Stomach (tissue), 9 donors: Measurements from ENCODE around the gene CEP57. TPM values are rescaled to one million over a fixed set of nuclear protein-coding genes. Genes with fewer than 3 reads are reported as not detected.

Experiments
- DNase-seq, 2 donors: peaks; one replicate each; pipeline versions ENCODE4 v3.0.0 to v3.0.0-alpha.2; 2013 to 2019
- H3K27ac ChIP-seq, 5 donors: fragments of 200-600 bp in 4 of 5; sonication (generic) in 4 of 5; one replicate each; pipeline ENCODE4 v1.5.1; 2013 to 2019; ENCODE audit warnings: mild to moderate bottlenecking in 1 of 5, moderate library complexity in 1 of 5
- H3K27me3 ChIP-seq, 3 donors: fragments of 200-600 bp; sonication (generic); one replicate each; pipeline ENCODE4 v1.5.1; 2017 to 2019; ENCODE audit warnings: mixed run types in 1 of 3
- H3K36me3 ChIP-seq, 4 donors: fragments of 200-600 bp; sonication (generic); 1 replicate in 3 of 4; 2 replicates in 1 of 4; pipeline ENCODE4 v1.5.1; 2016 to 2019
- H3K4me1 ChIP-seq, 4 donors: fragments of 200-600 bp; sonication (generic); one replicate each; pipeline ENCODE4 v1.5.1; 2016 to 2019
- H3K4me3 ChIP-seq, 4 donors: fragments of 200-600 bp; sonication (generic) in 3 of 4; one replicate each; pipeline ENCODE4 v1.5.1; 2016 to 2019; ENCODE audit warnings: mild to moderate bottlenecking in 1 of 4
- H3K9me3 ChIP-seq, 4 donors: fragments of 200-600 bp; sonication (generic); one replicate each; pipeline ENCODE4 v1.5.1; 2016 to 2019
- EP300 ChIP-seq: sonication (generic); formaldehyde crosslinking; IDR thresholded peaks from one replicate; pipeline ENCODE4 v1.6.1; 2017; ENCODE audit warnings: antibody characterized with exemption
- POLR2A ChIP-seq, 4 donors: fragments of 450-650 bp; IDR thresholded peaks; one replicate each; pipeline ENCODE4 v1.6.1; 2016; ENCODE audit warnings: antibody characterized with exemption in 4 of 4, control low read depth in 2 of 4, mild to moderate bottlenecking in 1 of 4, moderate library complexity in 1 of 4
- POLR2AphosphoS5 ChIP-seq, 3 donors: sonication (generic); formaldehyde crosslinking; IDR thresholded peaks; one replicate each; pipeline ENCODE4 v1.6.1; 2016; ENCODE audit warnings: antibody characterized with exemption in 3 of 3
- WGBS, 5 donors: extraction: QIAGEN DNeasy Blood & Tissue Kit in 3 of 5; methylation state at CpG; one replicate each; pipeline versions ENCODE4 v1.1.5 to v1.1.7; 2013 to 2018; 5-methylcytosine and 5-hydroxymethylcytosine counted together
- intact Hi-C: fragments of 100-400 bp; cut with DNase I; formaldehyde crosslinking; loops from one replicate; pipeline ENCODE4 v1.15.1; 2023; ENCODE audit warnings: low total_unique reads
- polyA plus RNA-seq, 3 donors: library from polyadenylated mRNA; stranded (reverse); fragments of 200-250 nt; gene quantifications; one replicate each; pipeline ENCODE4 v1.2.3, GENCODE V29; 2013
- total RNA-seq, 5 donors: library from RNA; depleted of rRNA; stranded (reverse); fragments of >200 nt; gene quantifications; one replicate each; pipeline versions ENCODE4 v1.1.0 to v1.2.3, GENCODE V29; 2014 to 2016
- TF ChIP-seq, protein P1 (sequence below), 7 experiments: fragments of 450-650 bp in 4 of 7; fragments of 200-600 bp in 3 of 7; sonication (generic) in 3 of 7; IDR thresholded peaks; one replicate each; pipeline ENCODE4 v1.5.1; 2016 to 2019; ENCODE audit warnings: antibody characterized with exemption in 7 of 7, control low read depth in 2 of 7, mild to moderate bottlenecking in 1 of 7
- donor health status: healthy with polysubstance abuse.
- donor health status: Bipolar disorder and iron deficiency.
- donor health status: healthy.

Gene CEP57
- total and polyA plus RNA-seq, 8 donors: 12.0 to 125 (median 26.8) TPM

DNA sequence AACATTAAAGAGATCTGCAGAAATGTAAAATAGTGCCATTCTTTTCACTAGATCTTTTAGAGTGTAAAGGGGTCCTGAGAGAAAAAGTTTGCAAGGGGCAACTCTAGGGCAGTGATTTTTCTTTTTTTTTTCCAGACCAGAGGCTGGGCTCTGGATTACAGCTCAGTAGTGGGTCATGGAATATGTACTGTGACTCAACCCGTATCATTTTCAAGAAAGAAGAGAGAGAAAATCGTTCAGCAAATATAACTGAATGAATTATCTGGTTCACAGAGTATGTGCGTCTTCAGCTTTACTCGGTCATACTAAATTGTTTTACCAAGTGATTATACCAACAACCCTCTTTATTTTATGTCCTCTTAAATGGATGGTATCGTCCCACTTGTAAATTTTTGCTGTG, 3.8 kb downstream of the CEP57 start:
- DNase-seq: no peak
- TF ChIP-seq EP300: no peak
- TF ChIP-seq, protein P1, sequence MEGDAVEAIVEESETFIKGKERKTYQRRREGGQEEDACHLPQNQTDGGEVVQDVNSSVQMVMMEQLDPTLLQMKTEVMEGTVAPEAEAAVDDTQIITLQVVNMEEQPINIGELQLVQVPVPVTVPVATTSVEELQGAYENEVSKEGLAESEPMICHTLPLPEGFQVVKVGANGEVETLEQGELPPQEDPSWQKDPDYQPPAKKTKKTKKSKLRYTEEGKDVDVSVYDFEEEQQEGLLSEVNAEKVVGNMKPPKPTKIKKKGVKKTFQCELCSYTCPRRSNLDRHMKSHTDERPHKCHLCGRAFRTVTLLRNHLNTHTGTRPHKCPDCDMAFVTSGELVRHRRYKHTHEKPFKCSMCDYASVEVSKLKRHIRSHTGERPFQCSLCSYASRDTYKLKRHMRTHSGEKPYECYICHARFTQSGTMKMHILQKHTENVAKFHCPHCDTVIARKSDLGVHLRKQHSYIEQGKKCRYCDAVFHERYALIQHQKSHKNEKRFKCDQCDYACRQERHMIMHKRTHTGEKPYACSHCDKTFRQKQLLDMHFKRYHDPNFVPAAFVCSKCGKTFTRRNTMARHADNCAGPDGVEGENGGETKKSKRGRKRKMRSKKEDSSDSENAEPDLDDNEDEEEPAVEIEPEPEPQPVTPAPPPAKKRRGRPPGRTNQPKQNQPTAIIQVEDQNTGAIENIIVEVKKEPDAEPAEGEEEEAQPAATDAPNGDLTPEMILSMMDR (IDR thresholded peaks at IDR 0.05): no peak
- no peak for TF ChIP-seq POLR2A (IDR thresholded peaks at IDR 0.05)
- Histone ChIP-seq H3K27ac (no peak overlapping the region), H3K27me3 (no peaks in the 10 kb centered on the region), H3K4me3 (no peak overlapping the region), H3K36me3 (peaks cover 0 to 1% (median under 1%) of the 10 kb centered on the region in 4 donors), H3K4me1 (peaks cover 13 to 32% (median 21%) of the 10 kb centered on the region in 4 donors), H3K9me3 (no peaks in the 10 kb centered on the region)
- intact Hi-C loops: no loop called here
- 84 to 93% (median 88%) methylated on average over 5 of the region's 5 CpGs for WGBS, 5 donors

DNA sequence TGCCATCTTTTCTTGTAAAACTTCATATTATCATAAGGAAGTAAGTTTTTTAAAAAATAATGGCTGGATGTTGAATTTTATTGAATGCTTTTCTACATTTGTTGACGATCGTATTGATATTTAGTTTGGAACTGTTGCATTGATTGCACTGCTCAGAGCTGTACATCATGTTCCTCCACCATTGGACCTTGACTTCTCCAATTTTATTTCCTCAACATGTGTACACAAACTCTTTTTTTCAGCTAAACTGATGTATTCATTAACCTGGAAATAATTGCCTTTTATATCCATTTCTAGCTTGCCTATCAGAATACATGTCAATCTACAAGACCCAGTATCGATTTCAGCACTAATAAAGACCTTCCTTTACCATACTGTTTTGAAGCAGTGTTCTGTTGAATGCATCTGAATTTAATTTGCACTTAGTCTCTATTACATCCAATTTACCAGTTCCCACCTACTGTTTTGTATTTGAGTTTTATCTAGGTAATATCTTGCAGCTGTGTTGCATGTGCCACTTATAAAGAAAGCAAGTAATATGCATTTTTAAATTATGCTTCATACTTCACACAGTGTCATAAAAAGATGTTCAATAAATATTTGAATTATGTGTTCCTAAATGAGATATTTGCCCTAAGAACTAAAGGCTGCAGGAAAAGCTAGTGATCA, 5.5 kb downstream of the CEP57 start:
- peak in 1 of 2 donors; percentile 7 for DNase-seq
- intact Hi-C loops: no loop called here
- Histone ChIP-seq H3K36me3 (peaks cover 4 to 18% (median 17%) of the 10 kb centered on the region in 4 donors), H3K27me3 (no peaks in the 10 kb centered on the region), H3K9me3 (no peaks in the 10 kb centered on the region), H3K4me3 (no peak overlapping the region), H3K27ac (no peak overlapping the region), H3K4me1 (peaks cover 13 to 32% (median 21%) of the 10 kb centered on the region in 4 donors)
- TF ChIP-seq POLR2AphosphoS5 (IDR thresholded peaks at IDR 0.05) (no peak), EP300 (no peak), POLR2A (IDR thresholded peaks at IDR 0.05) (no peak)
- TF ChIP-seq, protein P1 (IDR thresholded peaks at IDR 0.05): no peak
- WGBS, 5 donors: 59 to 79% (median 71%) methylated on average over 3 of the region's 3 CpGs

DNA sequence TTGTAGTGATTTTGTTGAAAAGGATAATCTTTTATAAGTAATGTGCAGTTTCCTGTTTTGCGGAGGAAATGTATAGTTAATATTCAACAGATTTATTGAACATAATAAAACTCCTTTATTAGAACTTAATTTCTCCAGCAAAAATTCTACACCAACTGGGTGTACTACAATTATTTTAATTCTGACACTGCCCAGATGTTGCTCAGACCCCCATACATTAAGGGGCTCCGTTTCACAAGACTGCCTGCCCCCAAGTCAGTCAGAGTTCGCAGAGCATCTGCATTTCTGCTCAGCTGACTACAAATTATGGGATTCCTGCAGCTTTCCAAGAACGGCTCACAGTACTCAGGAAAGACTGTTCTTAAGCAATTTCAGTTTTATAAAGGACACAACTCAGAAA, 6.2 kb downstream of the CEP57 start:
- Histone ChIP-seq H3K4me3 (no peak overlapping the region), H3K27ac (no peak overlapping the region), H3K27me3 (no peaks in the 10 kb centered on the region), H3K9me3 (no peaks in the 10 kb centered on the region), H3K36me3 (peaks cover 4 to 25% (median 21%) of the 10 kb centered on the region in 4 donors), H3K4me1 (peaks cover 8 to 27% (median 15%) of the 10 kb centered on the region in 4 donors)
- intact Hi-C loops: no loop called here
- WGBS, 5 donors: 78 to 94% (median 91%) methylated on average over 4 of the region's 4 CpGs
- DNase-seq: no peak
- TF ChIP-seq, protein P1 (IDR thresholded peaks at IDR 0.05): no peak
- TF ChIP-seq POLR2AphosphoS5 (IDR thresholded peaks at IDR 0.05): no peak
- no peak for TF ChIP-seq EP300
- TF ChIP-seq POLR2A (IDR thresholded peaks at IDR 0.05): no peak

DNA sequence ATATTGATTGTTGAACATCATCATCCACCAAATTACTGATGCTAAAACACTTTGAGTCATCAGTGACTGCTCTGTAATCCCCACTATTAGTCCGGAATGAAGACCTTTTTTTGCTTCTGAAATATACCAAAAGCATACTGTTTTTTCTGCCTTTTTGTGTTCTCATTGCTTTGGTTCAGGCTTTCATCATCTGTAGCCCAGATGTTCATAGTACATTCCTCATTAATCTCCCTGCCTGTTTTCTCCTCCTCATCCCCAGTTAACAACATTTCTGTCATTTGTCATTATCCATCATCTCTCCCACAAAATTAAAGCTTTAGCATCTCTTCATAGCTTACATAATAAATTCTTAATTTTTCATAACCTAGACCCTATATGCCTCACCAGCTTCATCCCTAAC, 9.2 kb downstream of the CEP57 start:
- WGBS, 5 donors: 78 to 98% (median 83%) methylated on average over 1 of the region's 1 CpG
- H3K4me1 ChIP-seq: no peaks in the 10 kb centered on the region
- H3K36me3 ChIP-seq: peaks cover 4 to 42% (median 38%) of the 10 kb centered on the region in 4 donors
- intact Hi-C loops: no loop called here
- H3K4me3 ChIP-seq: no peak overlapping the region
- TF ChIP-seq, protein P1 (IDR thresholded peaks at IDR 0.05): no peak
- TF ChIP-seq POLR2AphosphoS5 (IDR thresholded peaks at IDR 0.05) (no peak), POLR2A (IDR thresholded peaks at IDR 0.05) (no peak), EP300 (no peak)
- H3K9me3 ChIP-seq: no peaks in the 10 kb centered on the region
- H3K27me3 ChIP-seq: no peaks in the 10 kb centered on the region
- H3K27ac ChIP-seq: no peak overlapping the region
- no peak for DNase-seq
